GM20431 (cell line): ENCODE measurements around the gene TIGD7.
"Not testable (repeated sequence)": the region's sequence is repeated elsewhere in the genome, so short reads cannot be mapped to it uniquely, and the experiment has no call there.

Experiments
- in situ Hi-C: fragments of 300-500 bp; cut with MseI, MboI; formaldehyde crosslinking; loops from one replicate; pipeline ENCODE4 v1.15.0; 2020; ENCODE audit warnings: low sequenced_read_pairs; ENCODE audit not compliant: unreplicated experiment

TIGD7 gene

GRCh38 chr16:3283543-3284447 is 21.4 kb downstream of the TIGD7 start:
- in situ Hi-C loops, result no loop called here

GRCh38 chr16:3282730-3283542 is 22.3 kb downstream of the TIGD7 start, which contains the start of gene ZNF263:
TSS of gene ZNF263 (plus strand) at chr16:3283491. CDS start at chr16:3283819, 328 bp downstream.
- in situ Hi-C loops, result no loop called here

GRCh38 chr16:3282103-3282729 is 23.0 kb downstream of the TIGD7 start:
- in situ Hi-C loops, result no loop called here

GRCh38 chr16:3281222-3281820 is 23.9 kb downstream of the TIGD7 start:
- in situ Hi-C loops, result no loop called here

- in situ Hi-C loops, result no loop called here
These were observed 28.6 kb downstream of the TIGD7 start for GRCh38 chr16:3276679-3277078.

- in situ Hi-C loops, result no loop called here
These were observed 30.3 kb downstream of the TIGD7 start for GRCh38 chr16:3274947-3275346.

GRCh38 chr16:3274490-3274889 is 30.7 kb downstream of the TIGD7 start:
- in situ Hi-C loops, result no loop called here

- in situ Hi-C loops, result not testable (repeated sequence)
These were observed 33.9 kb downstream of the TIGD7 start for GRCh38 chr16:3271281-3271680.

- in situ Hi-C loops, result not testable (repeated sequence)
These were observed 34.5 kb downstream of the TIGD7 start for GRCh38 chr16:3270718-3271117.

- in situ Hi-C loops, result no loop called here
These were observed 36.9 kb downstream of the TIGD7 start for GRCh38 chr16:3268294-3268693.

GRCh38 chr16:3266873-3267537 is 38.2 kb downstream of the TIGD7 start:
- in situ Hi-C loops, result no loop called here

- in situ Hi-C loops, result no loop called here
These were observed 40.8 kb downstream of the TIGD7 start for GRCh38 chr16:3264137-3265036.

GRCh38 chr16:3262517-3262916 is 42.7 kb downstream of the TIGD7 start:
- in situ Hi-C loops, result no loop called here

- in situ Hi-C loops, result no loop called here
These were observed 45.4 kb downstream of the TIGD7 start for GRCh38 chr16:3259836-3260235.

GRCh38 chr16:3256866-3257465 is 48.3 kb downstream of the TIGD7 start:
- in situ Hi-C loops, result no loop called here

- in situ Hi-C loops, result no loop called here
These were observed 48.9 kb downstream of the TIGD7 start, which contains the start of gene MEFV for GRCh38 chr16:3256146-3256865. TSS of gene MEFV (minus strand) at chr16:3256633. CDS start at chr16:3256587, 46 bp downstream.

GRCh38 chr16:3254309-3254708 is 50.9 kb downstream of the TIGD7 start:
- in situ Hi-C loops, result no loop called here
